Measurements from ENCODE around the gene GLDC.
"Not testable (repeated sequence)": the region's sequence is repeated elsewhere in the genome, so short reads cannot be mapped to it uniquely, and the experiment has no call there.

The GLDC gene

GRCh38 chr9:6664204-6664680, 18.7 kb upstream of the GLDC start:
- DNase-seq (ENCODE audit: low spot score) = no peak

- no peak for DNase-seq (ENCODE audit: low spot score)
These were observed 15.0 kb upstream of the GLDC start for GRCh38 chr9:6660512-6660911.

- DNase-seq (ENCODE audit: low spot score) = no peak
These were observed 13.3 kb upstream of the GLDC start for GRCh38 chr9:6658628-6659353.

GRCh38 chr9:6656614-6657300, 11.2 kb upstream of the GLDC start:
- no peak for DNase-seq (ENCODE audit: low spot score)

- no peak for DNase-seq (ENCODE audit: low spot score)
These were observed 9.5 kb upstream of the GLDC start for GRCh38 chr9:6655036-6655435.

- peak; percentile 72 for DNase-seq (ENCODE audit: low spot score)
These were observed 736 bp upstream of the GLDC start for GRCh38 chr9:6646293-6646636.

GRCh38 chr9:6645105-6645354, 499 bp downstream of the GLDC start:
- DNase-seq (ENCODE audit: low spot score) = not testable (repeated sequence)

GRCh38 chr9:6644346-6645104, 1.0 kb downstream of the GLDC start:
- peak; percentile 23 for DNase-seq (ENCODE audit: low spot score)

- no peak for DNase-seq (ENCODE audit: low spot score)
These were observed 3.6 kb downstream of the GLDC start for GRCh38 chr9:6641961-6642360.

- DNase-seq (ENCODE audit: low spot score) = peak; percentile 35
These were observed 4.0 kb downstream of the GLDC start for GRCh38 chr9:6641561-6641960.

- DNase-seq (ENCODE audit: low spot score) = no peak
These were observed 4.5 kb downstream of the GLDC start for GRCh38 chr9:6641056-6641455.

- DNase-seq (ENCODE audit: low spot score) = peak; percentile 88
These were observed 5.1 kb downstream of the GLDC start for GRCh38 chr9:6640268-6641051.

GRCh38 chr9:6639622-6640021, 5.9 kb downstream of the GLDC start:
- DNase-seq (ENCODE audit: low spot score) = no peak

GRCh38 chr9:6634444-6634843, 11.1 kb downstream of the GLDC start:
- DNase-seq (ENCODE audit: low spot score) = no peak

GRCh38 chr9:6633378-6633777, 12.2 kb downstream of the GLDC start:
- DNase-seq (ENCODE audit: low spot score) = peak; percentile 23

GRCh38 chr9:6632516-6633183, 12.9 kb downstream of the GLDC start:
- peak; percentile 91 for DNase-seq (ENCODE audit: low spot score)

GRCh38 chr9:6631207-6631512, 14.4 kb downstream of the GLDC start:
- DNase-seq (ENCODE audit: low spot score) = no peak

- DNase-seq (ENCODE audit: low spot score) = peak; percentile 47
These were observed 14.9 kb downstream of the GLDC start for GRCh38 chr9:6630502-6631206.

- no peak for DNase-seq (ENCODE audit: low spot score)
These were observed 16.8 kb downstream of the GLDC start for GRCh38 chr9:6628704-6629103.

GRCh38 chr9:6625363-6625762, 20.2 kb downstream of the GLDC start:
- no peak for DNase-seq (ENCODE audit: low spot score)

- not testable (repeated sequence) for DNase-seq (ENCODE audit: low spot score)
These were observed 22.7 kb downstream of the GLDC start for GRCh38 chr9:6622784-6623183.

Data from kidney tubule cell (primary cell).